HL-60 (cell line): Measurements from ENCODE around the gene ATRN.

Source experiments
- DNase-seq, 2 experiments: peaks; one replicate each; pipeline ENCODE4 v3.0.0-alpha.2; 2010 to 2020; ENCODE audit warnings: low read depth in 1 of 2, low spot score in 1 of 2
- H3K27ac ChIP-seq: fragments of 250-450 bp; sonication (Bioruptor Pico); replicated peaks from 2 replicates; pipeline ENCODE4 v1.5.1; 2020; ENCODE audit warnings: mild to moderate bottlenecking, moderate library complexity
- H3K27me3 ChIP-seq: fragments of 250-450 bp; sonication (Bioruptor Pico); 2 replicates; pipeline ENCODE4 v1.5.1; 2021; ENCODE audit warnings: mild to moderate bottlenecking, moderate library complexity; ENCODE audit not compliant: insufficient read depth, poor library complexity, severe bottlenecking
- H3K4me3 ChIP-seq: replicated peaks from 2 replicates; pipeline ENCODE4 v1.5.1; 2011; ENCODE audit warnings: mild to moderate bottlenecking, control low read depth, low read length; ENCODE audit not compliant: insufficient read depth
- CTCF ChIP-seq: IDR thresholded peaks from one replicate; pipeline ENCODE4 v1.5.1; 2011; ENCODE audit warnings: low read length, control low read depth, inconsistent platforms; ENCODE audit not compliant: insufficient read depth
- GABPA ChIP-seq: IDR thresholded peaks from 2 replicates; pipeline ENCODE4 v1.6.1; 2012; ENCODE audit warnings: low read depth
- POLR2AphosphoS5 ChIP-seq: IDR thresholded peaks from 2 replicates; pipeline ENCODE4 v1.6.1; 2012; ENCODE audit warnings: low read depth
- REST ChIP-seq: IDR thresholded peaks from 2 replicates; pipeline ENCODE4 v1.6.1; 2012; ENCODE audit warnings: low read depth; ENCODE audit not compliant: insufficient replicate concordance
- SPI1 ChIP-seq: IDR thresholded peaks from 2 replicates; pipeline ENCODE4 v1.6.1; 2012; ENCODE audit warnings: low read depth, mild to moderate bottlenecking, borderline replicate concordance

ATRN gene

GRCh38 chr20:3631534-3631933 is 160.7 kb downstream of the ATRN start:
- H3K27me3 ChIP-seq: no peaks in the 10 kb centered on the region
- no peak for TF ChIP-seq REST
- TF ChIP-seq CTCF: no peak
- TF ChIP-seq GABPA: no peak
- TF ChIP-seq SPI1: no peak
- no peak for TF ChIP-seq POLR2AphosphoS5
- no peak overlapping the region for H3K4me3 ChIP-seq
- DNase-seq: no peak
- H3K27ac ChIP-seq: no peak overlapping the region

GRCh38 chr20:3632311-3633004 is 161.6 kb downstream of the ATRN start:
- no peak for DNase-seq
- Histone ChIP-seq H3K27me3 (no peaks in the 10 kb centered on the region), H3K27ac (no peak overlapping the region), H3K4me3 (no peak overlapping the region)
- TF ChIP-seq CTCF (no peak), GABPA (no peak), REST (no peak), SPI1 (no peak), POLR2AphosphoS5 (no peak)

GRCh38 chr20:3633913-3634478 is 163.2 kb downstream of the ATRN start:
- Histone ChIP-seq H3K27ac (no peak overlapping the region), H3K4me3 (no peak overlapping the region), H3K27me3 (no peaks in the 10 kb centered on the region)
- no peak for TF ChIP-seq GABPA
- TF ChIP-seq CTCF: no peak
- no peak for TF ChIP-seq SPI1
- no peak for DNase-seq

- TF ChIP-seq GABPA (no peak), SPI1 (no peak), POLR2AphosphoS5 (no peak), CTCF (no peak)
- DNase-seq: no peak
- Histone ChIP-seq H3K27me3 (no peaks in the 10 kb centered on the region), H3K4me3 (no peak overlapping the region), H3K27ac (no peak overlapping the region)
These were observed 164.5 kb downstream of the ATRN start for GRCh38 chr20:3635346-3635745.
